ENCODE data around the gene LRRC8A.
"Not testable (repeated sequence)": the region's sequence is repeated elsewhere in the genome, so short reads cannot be mapped to it uniquely, and the experiment has no call there.

GRCh38 chr9:128854454-128854853 is 27.5 kb upstream of the LRRC8A start:
- TF ChIP-seq, protein P1, sequence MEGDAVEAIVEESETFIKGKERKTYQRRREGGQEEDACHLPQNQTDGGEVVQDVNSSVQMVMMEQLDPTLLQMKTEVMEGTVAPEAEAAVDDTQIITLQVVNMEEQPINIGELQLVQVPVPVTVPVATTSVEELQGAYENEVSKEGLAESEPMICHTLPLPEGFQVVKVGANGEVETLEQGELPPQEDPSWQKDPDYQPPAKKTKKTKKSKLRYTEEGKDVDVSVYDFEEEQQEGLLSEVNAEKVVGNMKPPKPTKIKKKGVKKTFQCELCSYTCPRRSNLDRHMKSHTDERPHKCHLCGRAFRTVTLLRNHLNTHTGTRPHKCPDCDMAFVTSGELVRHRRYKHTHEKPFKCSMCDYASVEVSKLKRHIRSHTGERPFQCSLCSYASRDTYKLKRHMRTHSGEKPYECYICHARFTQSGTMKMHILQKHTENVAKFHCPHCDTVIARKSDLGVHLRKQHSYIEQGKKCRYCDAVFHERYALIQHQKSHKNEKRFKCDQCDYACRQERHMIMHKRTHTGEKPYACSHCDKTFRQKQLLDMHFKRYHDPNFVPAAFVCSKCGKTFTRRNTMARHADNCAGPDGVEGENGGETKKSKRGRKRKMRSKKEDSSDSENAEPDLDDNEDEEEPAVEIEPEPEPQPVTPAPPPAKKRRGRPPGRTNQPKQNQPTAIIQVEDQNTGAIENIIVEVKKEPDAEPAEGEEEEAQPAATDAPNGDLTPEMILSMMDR (IDR thresholded peaks at IDR 0.05; ENCODE audit: low read depth, low read length), result not testable (repeated sequence)
- not testable (repeated sequence) for TF ChIP-seq MYC (IDR thresholded peaks at IDR 0.05; ENCODE audit: low read depth, low read length)
